DOHH2 (cell line): Measurements from ENCODE around the gene ARRDC3.

Source experiments
- H3F3A ChIP-seq: fragments of 200-600 bp; sonication (generic), shearing (Covaris generic); 2 replicates; pipeline ENCODE4 v1.6.0; 2016; ENCODE audit warnings: antibody characterized with exemption, mild to moderate bottlenecking; ENCODE audit not compliant: control insufficient read depth, insufficient read depth
- H3K27ac ChIP-seq: fragments of 200-600 bp; sonication (generic); 2 replicates; pipeline ENCODE4 v1.5.1; 2014; ENCODE audit warnings: low read depth, mild to moderate bottlenecking, low read length, moderate library complexity
- H3K27me3 ChIP-seq: fragments of 200-600 bp; sonication (generic); 2 replicates; pipeline ENCODE4 v1.6.1; 2014; ENCODE audit warnings: mild to moderate bottlenecking, low read length, mixed read lengths; ENCODE audit not compliant: control insufficient read depth
- H3K36me3 ChIP-seq: fragments of 200-600 bp; sonication (generic); 2 replicates; pipeline ENCODE4 v1.6.1; 2014; ENCODE audit warnings: mild to moderate bottlenecking, low read length, moderate library complexity, mixed read lengths; ENCODE audit not compliant: control insufficient read depth
- H3K4me1 ChIP-seq: fragments of 200-600 bp; sonication (generic); 2 replicates; pipeline ENCODE4 v1.6.1; 2014; ENCODE audit warnings: mild to moderate bottlenecking, low read length, mixed read lengths; ENCODE audit not compliant: control insufficient read depth
- H3K4me2 ChIP-seq: fragments of 200-600 bp; sonication (generic); 2 replicates; pipeline ENCODE4 v1.6.0; 2014; ENCODE audit warnings: mild to moderate bottlenecking, low read length, moderate library complexity
- H3K4me3 ChIP-seq: fragments of 200-600 bp; sonication (generic); 2 replicates; pipeline ENCODE4 v1.5.1; 2014; ENCODE audit warnings: mild to moderate bottlenecking, low read length, mixed read lengths
- H3K79me2 ChIP-seq: fragments of 200-600 bp; sonication (generic); 2 replicates; pipeline ENCODE4 v1.6.1; 2014; ENCODE audit warnings: mild to moderate bottlenecking, low read length, mixed read lengths; ENCODE audit not compliant: control insufficient read depth
- H3K9me2 ChIP-seq: fragments of 200-600 bp; sonication (generic); replicated peaks from 2 replicates; pipeline ENCODE4 v1.6.1; 2014; ENCODE audit warnings: mild to moderate bottlenecking, low read length, mixed read lengths; ENCODE audit not compliant: control insufficient read depth
- H3K9me3 ChIP-seq: fragments of 200-600 bp; sonication (generic); 2 replicates; pipeline ENCODE4 v1.6.1; 2014; ENCODE audit warnings: antibody characterized with exemption, low read length, mixed read lengths; ENCODE audit not compliant: control insufficient read depth, insufficient read depth
- H4K20me1 ChIP-seq: fragments of 200-600 bp; sonication (generic); 2 replicates; pipeline ENCODE4 v1.6.0; 2014; ENCODE audit warnings: low read depth, mild to moderate bottlenecking, antibody characterized with exemption, low read length, moderate library complexity; ENCODE audit not compliant: control insufficient read depth, insufficient read depth
- EZH2phosphoT487 ChIP-seq: fragments of 200-600 bp; sonication (generic); IDR thresholded peaks from 2 replicates; pipeline ENCODE4 v1.6.1; 2017; ENCODE audit warnings: borderline replicate concordance, mild to moderate bottlenecking, antibody characterized with exemption, low read length, moderate library complexity, mixed read lengths
- TF ChIP-seq, protein P1 (sequence below): fragments of 200-600 bp; sonication (generic); IDR thresholded peaks from one replicate; pipeline ENCODE4 v1.5.1; 2014; ENCODE audit warnings: antibody characterized with exemption, mild to moderate bottlenecking, low read depth, low read length; ENCODE audit not compliant: poor library complexity, severe bottlenecking

The ARRDC3 gene

DNA sequence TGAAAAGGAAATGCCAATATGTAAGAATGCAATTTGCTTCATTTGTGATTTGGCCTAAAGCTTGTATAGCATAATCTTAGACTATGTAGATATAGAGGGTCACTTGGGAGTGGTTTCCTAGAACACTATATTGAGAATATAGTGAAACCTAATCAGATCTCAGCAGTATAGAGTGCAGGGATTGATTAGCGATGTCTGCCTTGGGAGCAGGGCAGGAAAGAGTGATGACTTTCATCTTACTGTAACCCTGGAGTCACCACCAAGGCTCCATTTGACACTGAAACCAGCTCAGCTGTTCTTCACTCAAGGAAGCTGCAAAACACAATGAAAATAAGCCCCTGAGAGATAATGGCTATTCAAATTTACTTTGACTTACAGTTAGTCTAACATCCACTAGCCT lies 26.2 kb upstream of the ARRDC3 start:
- Histone ChIP-seq H3K4me2 (no peak overlapping the region), H3K27me3 (no peaks in the 10 kb centered on the region), H3K79me2 (no peaks in the 10 kb centered on the region), H4K20me1 (no peaks in the 10 kb centered on the region), H3K27ac (no peak overlapping the region), H3F3A (no peaks in the 10 kb centered on the region), H3K4me1 (no peaks in the 10 kb centered on the region), H3K4me3 (no peak overlapping the region), H3K9me3 (no peaks in the 10 kb centered on the region), H3K36me3 (no peaks in the 10 kb centered on the region), H3K9me2 (no peaks in the 10 kb centered on the region)
- TF ChIP-seq, protein P1, sequence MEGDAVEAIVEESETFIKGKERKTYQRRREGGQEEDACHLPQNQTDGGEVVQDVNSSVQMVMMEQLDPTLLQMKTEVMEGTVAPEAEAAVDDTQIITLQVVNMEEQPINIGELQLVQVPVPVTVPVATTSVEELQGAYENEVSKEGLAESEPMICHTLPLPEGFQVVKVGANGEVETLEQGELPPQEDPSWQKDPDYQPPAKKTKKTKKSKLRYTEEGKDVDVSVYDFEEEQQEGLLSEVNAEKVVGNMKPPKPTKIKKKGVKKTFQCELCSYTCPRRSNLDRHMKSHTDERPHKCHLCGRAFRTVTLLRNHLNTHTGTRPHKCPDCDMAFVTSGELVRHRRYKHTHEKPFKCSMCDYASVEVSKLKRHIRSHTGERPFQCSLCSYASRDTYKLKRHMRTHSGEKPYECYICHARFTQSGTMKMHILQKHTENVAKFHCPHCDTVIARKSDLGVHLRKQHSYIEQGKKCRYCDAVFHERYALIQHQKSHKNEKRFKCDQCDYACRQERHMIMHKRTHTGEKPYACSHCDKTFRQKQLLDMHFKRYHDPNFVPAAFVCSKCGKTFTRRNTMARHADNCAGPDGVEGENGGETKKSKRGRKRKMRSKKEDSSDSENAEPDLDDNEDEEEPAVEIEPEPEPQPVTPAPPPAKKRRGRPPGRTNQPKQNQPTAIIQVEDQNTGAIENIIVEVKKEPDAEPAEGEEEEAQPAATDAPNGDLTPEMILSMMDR: no peak
- TF ChIP-seq EZH2phosphoT487: no peak

DNA sequence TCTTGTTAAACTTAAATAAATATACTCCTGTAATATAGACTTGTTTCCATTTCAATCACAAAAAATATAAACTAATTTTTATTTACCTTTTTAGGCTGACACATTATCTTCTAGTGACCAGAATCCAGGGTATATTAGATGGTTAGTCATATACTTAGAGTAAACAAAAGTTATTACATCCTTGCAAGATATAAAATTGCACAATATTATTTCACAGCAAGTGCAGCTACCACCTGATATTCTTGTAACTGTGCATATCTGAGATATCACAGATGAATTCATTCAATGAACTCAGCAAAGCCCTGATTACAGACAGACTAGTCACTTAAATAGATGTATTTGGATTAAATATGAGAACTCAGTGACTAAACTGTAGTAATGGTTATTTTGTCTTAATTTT lies 25.6 kb upstream of the ARRDC3 start:
- Histone ChIP-seq H4K20me1 (no peaks in the 10 kb centered on the region), H3K4me2 (no peak overlapping the region), H3K27ac (no peak overlapping the region), H3K79me2 (no peaks in the 10 kb centered on the region), H3F3A (no peaks in the 10 kb centered on the region), H3K9me3 (no peaks in the 10 kb centered on the region), H3K27me3 (no peaks in the 10 kb centered on the region), H3K4me3 (no peak overlapping the region), H3K36me3 (no peaks in the 10 kb centered on the region), H3K4me1 (no peaks in the 10 kb centered on the region), H3K9me2 (no peaks in the 10 kb centered on the region)
- TF ChIP-seq, protein P1: no peak
- TF ChIP-seq EZH2phosphoT487: no peak

DNA sequence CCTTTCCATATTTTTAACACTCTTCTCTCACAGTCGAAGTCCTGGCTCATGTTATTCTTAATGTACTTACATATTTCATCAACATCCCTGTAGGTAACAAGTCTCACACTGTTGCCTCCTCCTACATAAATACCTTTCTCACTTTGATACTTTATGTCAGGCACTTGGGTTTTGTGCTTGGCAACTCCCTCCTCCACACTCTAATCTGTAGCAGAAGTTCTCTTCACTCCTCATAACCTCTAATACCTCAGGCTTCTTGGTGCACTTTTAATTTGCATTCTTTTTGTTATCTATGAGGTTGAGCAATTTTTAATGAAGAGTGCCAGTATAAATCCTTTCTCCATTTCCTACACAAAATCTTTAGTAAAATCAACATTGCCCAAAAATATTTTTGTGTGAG lies 24.1 kb upstream of the ARRDC3 start:
- Histone ChIP-seq H3K36me3 (no peaks in the 10 kb centered on the region), H3K4me2 (no peak overlapping the region), H3K9me2 (no peaks in the 10 kb centered on the region), H3K27me3 (no peaks in the 10 kb centered on the region), H3K9me3 (no peaks in the 10 kb centered on the region), H4K20me1 (no peaks in the 10 kb centered on the region), H3F3A (no peaks in the 10 kb centered on the region), H3K4me3 (no peak overlapping the region), H3K27ac (no peak overlapping the region), H3K4me1 (no peaks in the 10 kb centered on the region), H3K79me2 (no peaks in the 10 kb centered on the region)
- TF ChIP-seq EZH2phosphoT487: no peak
- TF ChIP-seq, protein P1: no peak

DNA sequence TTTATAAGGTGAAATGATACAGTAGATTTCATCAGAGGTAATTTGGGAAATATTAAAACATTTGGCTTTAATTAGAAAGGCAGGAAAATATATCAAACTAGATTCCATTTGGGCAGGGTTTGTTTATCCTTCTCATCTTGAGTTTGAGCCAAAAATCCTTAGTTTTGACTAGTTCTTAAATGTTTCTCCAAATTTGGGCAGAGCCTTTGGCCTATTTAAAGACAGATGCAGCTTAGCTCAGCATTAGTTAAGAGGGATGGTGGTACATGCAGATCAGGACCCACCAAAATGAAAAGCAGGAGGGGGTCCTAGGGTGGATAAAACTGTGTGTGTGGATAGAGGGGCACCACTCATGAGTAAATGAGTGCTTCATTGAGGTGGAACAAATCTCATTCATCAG lies 20.3 kb upstream of the ARRDC3 start:
- H3F3A ChIP-seq: no peaks in the 10 kb centered on the region
- H3K79me2 ChIP-seq: no peaks in the 10 kb centered on the region
- H3K27ac ChIP-seq: no peak overlapping the region
- H3K36me3 ChIP-seq: no peaks in the 10 kb centered on the region
- H3K27me3 ChIP-seq: no peaks in the 10 kb centered on the region
- H3K4me1 ChIP-seq: no peaks in the 10 kb centered on the region
- no peaks in the 10 kb centered on the region for H3K9me3 ChIP-seq
- no peak for TF ChIP-seq EZH2phosphoT487
- TF ChIP-seq, protein P1: no peak
- no peaks in the 10 kb centered on the region for H3K9me2 ChIP-seq
- H4K20me1 ChIP-seq: no peaks in the 10 kb centered on the region
- H3K4me2 ChIP-seq: no peak overlapping the region
- H3K4me3 ChIP-seq: no peak overlapping the region
